Left renal cortex interstitium (tissue), 4 donors: Measurements from ENCODE around the gene F3. TPM values are rescaled to one million over a fixed set of nuclear protein-coding genes. Genes with fewer than 3 reads are reported as not detected.
"Not testable (repeated sequence)": the region's sequence is repeated elsewhere in the genome, so short reads cannot be mapped to it uniquely, and the experiment has no call there.

ENCODE experiments used
- DNase-seq, 4 donors: peaks; one replicate each; pipeline ENCODE4 v3.0.0-alpha.2; 2013; ENCODE audit warnings: low read depth in 4 of 4, low spot score in 2 of 4, missing footprints in 1 of 4
- polyA plus RNA-seq, 4 donors: library from polyadenylated mRNA; unstranded; fragments of 120-200 nt; gene quantifications; one replicate each; pipeline ENCODE4 v1.2.1, GENCODE V29; 2013; ENCODE audit not compliant: insufficient read length in 4 of 4

The F3 gene
- polyA plus RNA-seq, result 10 to 100 TPM; 39.9 to 58.7 (median 47.6) TPM

DNA sequence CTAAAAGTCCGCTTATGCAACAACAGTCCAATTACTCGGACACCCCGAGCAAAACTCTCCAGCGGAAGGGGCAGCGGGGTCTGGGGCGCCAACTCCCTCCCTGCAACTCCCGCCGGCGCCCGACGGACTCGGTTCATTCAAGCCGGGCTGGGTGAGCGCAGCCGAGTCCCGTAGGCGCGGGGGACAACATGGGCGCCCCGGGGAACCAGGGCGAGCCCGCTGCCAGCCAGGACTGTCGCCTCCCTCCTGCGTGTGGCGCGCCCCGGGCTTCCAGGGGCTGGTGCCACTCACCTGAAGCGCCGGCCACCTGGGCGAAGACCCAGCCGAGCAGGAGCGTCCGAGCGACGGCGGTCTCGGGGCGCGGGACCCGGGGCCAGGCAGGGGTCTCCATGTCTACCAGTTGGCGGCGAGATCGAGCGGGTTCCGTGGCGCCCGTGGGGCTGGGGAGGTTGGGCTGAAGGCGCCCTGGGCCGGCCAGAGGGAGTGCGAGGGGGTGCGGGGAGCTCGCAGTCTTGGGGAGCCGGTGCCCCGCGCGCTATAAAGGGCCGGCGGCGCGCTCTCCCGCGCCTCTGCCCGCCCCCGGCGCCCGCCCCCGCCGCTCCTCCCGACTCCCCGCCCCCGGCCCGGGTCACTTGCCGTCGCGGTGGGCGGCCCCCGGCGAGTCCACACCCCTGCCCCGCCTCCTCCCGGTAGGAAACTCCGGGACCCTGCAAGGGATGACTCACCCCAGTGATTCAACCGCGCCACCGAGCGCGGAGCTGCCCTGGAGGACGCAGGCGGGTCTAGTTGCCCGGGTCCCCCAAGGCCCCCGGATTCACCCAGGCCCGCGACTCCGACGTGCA lies at the start of gene F3:
Gene F3 (minus strand): TSS at position 514 of the 842 bp plus-strand sequence. CDS start 123 bp downstream, at position 391.
- DNase-seq, result peak in 2 of 4 donors; percentile 67 to 72

DNA sequence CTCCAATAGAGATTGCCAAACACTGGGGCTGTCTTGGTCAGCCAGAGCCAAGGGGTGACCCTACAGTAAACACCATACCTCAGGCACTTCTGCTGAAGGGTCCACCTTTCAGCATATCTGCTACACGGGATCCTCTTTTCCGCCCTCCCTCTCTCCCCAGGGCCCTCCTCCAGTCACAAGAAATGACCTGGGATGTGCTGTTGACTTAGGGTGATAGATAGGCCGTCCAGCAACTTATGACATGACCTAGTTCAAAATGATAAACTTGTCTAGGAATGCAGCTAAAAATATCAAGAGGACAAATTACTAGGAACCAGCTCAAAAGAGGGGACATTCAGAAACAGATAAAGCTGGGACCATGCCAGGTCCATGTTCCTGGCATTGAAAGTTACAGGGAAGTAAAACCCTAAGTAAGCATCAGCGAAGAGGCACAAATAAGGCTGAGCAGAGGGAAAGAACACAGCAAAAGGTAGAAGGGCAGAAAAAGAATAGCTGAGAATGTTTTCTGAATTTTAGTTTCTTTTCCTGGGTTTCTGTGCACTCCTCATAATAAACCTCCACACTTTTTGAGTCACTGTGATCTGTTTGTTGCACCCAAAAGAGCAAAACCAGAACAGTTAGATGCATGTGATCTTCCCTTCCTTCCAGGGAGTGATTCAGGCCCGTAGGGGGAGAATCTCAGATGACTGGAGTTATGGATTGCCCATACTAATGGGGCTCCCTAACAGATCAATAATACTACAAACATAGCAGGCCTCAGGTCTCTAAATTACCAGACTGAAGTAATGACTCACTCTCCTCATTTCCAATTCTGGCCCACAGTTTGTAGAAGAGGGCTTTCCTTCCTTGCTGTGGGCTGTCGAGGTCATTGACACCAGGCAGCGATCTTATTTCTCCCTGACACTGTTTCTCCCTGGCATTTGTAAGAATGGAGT lies 48.9 kb upstream of the F3 start:
- DNase-seq, result no peak

DNA sequence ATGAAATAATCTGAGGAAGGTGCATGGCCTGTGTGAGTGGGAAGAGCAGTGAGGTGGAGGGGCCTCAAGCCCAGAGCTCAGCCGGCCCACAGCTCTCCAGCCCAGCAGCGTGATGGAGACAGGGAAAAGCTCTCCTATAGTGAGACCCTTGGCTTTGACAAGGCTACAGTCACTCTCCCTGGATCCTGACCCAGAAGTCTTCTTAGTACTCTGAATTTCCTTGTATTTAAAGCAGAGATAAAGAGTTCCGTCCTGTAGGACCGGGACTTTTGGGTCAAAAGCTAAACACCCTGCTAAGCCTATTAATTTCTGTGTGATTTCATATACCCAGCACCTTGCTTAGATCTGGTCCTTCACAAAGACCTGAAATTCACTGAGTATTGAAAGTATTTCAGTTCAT lies 48.2 kb upstream of the F3 start:
- DNase-seq, result no peak

DNA sequence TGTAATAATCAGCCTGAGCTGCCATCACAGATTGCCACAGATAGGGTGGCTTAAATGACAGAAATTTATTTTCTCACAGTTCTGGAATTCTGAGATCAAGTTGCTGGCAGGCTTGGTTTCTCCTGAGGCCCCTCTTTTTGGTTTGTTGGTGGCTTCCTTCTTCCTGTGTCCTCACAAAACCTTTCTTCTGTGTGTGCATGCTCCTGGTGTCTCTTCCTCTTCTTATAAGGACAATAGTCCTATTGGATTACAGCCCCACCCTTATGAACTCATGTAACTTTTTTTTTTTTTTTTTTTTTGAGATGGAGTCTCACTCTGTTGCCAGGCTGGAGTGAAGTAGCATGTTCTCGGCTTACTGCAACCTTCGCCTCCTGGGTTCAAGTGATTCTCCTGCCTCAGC lies 41.0 kb upstream of the F3 start:
- DNase-seq, result no peak

DNA sequence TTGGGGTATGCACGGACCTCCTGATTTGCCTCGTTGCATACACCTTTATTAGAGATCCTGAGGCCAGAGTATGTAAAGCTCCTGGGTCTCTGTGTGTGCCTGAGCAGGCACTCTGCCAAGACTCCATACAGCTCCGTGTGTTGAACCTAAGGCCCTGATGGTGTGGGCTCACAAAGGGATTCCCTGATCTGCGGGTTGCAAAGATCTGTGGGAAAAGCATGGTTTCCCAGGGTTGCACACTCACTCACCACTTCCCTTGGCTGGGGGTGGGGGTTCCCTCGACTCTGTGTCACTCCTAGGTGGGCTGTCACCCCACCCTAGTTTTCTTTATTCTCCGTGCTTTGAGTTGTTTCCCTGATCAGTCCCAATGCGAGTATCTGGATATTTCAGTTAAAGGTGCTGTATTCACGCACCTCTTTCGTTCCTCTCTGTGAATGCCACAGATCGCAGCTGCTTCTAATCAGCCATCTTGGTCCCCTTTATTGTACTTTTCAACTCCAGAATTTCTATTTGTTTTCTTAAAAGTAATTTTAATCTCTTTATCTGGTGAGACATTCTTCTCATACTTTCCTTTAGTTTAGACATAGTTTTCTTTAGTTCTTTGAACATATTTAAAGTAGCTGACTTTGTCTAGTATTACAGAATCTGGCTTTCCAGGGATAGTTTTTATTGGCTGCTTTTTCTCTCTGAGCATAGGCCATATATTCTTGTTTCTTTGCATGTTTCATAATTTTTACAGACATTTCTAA lies 39.0 kb upstream of the F3 start:
- DNase-seq, result no peak

DNA sequence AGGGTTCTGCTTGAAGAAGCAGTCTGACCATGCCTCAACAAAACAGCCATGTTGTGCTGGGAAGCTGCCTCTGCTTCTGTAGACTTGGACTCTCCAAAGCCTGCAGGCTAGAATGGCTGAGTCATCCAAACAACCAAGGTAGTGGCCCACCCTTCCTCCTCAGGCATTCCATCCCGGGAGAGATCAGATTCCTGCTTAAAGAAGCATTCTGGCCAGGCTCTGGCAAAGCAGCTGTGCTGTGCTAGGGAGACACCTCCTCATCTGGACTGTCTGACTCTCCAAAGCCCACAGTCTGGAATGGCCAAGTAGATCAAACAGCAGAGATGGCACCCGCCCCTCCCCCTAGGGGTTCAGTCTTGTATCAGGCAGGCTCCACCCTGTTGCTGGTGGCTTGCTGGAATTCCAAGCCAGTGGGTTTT lies 38.3 kb upstream of the F3 start:
- DNase-seq, result no peak

DNA sequence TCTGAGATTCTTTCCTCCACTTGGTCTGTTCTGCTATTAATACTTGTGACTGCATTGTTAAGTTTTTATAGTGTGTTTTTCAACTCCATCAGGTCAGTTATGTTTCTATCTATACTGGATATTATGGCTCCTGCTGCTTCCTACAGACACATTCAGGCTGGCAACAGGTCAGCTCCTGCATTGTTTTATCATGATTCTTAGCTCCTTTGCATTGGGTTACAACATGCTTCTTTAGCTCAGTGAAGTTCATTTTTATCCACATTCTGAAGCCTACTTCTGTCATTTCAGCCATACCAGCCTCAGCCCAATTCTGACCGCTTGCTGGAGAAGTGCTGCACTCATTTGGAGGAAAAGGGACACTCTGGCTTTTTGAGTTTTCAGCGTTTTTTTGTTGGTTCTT lies 37.3 kb upstream of the F3 start:
- DNase-seq, result no peak

DNA sequence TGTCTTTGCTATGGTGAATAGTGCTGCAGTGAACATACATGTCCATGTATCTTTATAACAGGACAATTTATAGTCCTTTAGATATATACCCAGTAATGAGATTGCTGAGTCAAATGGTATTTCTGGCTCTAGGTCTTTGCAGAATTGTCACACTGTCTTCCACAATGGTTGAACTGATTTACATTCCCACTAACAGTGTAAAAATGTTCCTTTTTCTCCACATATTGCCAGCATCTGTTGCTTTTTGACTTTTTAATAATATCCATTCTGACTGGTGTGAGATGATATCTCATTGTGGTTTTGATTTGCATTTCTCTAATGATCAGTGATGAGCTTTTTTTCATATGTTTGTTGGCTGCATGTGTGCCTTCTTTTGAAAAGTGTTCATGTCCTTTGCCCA lies 32.4 kb upstream of the F3 start:
- DNase-seq, result not testable (repeated sequence)

DNA sequence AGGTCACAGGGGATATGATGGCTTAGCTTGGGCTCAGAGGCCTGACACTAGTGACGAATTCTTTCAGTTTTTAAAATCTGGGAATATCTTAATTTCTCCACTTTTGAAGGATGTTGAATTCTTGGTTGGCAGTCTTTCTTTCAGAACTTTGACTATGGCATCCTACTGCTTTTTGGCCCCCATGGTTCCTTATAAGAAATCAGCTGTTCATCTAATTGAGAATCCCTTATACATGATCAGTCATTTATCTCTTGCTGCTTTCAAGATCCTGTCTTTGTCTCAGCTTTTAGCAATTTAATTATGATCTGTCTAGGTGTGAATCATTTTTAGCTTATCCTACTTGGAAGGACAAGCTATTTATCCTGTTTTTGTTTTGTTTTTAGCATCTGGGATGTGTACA lies 31.2 kb upstream of the F3 start:
- DNase-seq, result no peak

DNA sequence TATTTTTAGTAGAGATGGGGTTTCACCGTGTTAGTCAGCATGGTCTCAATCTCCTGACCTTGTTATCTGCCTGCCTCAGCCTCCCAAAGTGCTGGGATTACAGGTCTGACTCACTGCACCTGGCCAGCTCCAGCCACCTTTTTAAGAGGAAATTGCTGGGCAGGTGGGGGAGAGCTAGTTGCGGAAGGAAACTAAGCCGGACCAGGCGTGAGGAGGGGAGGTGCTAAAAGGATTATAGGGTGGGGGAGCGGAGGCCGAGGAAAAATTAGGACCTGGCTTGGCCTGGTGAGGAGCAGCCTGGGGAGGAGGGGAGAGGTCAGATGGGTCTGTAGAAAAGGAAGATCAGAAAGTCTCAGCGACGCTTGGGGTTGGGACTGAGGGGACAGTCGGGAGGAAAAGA lies 29.4 kb upstream of the F3 start:
- DNase-seq, result not testable (repeated sequence)

DNA sequence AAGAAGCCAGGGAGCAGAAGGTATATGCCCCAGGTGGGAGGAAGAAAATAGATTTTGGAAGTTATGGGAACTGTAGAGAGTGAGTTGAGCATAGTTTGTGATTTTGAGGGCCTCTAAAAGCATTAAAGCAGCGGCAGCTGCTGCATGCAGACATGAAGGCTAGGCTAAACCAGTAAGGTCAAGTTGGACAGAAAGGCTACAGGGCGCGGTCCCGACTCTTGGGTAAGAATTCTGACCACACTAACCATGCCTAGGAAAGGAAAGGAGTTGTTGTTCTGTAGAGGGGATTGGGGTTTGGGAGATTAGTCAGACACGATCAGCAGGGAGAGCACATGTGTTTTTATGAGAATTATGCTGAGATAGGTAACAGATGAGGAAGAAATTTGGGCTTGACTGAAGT lies 27.2 kb upstream of the F3 start:
- not testable (repeated sequence) for DNase-seq

DNA sequence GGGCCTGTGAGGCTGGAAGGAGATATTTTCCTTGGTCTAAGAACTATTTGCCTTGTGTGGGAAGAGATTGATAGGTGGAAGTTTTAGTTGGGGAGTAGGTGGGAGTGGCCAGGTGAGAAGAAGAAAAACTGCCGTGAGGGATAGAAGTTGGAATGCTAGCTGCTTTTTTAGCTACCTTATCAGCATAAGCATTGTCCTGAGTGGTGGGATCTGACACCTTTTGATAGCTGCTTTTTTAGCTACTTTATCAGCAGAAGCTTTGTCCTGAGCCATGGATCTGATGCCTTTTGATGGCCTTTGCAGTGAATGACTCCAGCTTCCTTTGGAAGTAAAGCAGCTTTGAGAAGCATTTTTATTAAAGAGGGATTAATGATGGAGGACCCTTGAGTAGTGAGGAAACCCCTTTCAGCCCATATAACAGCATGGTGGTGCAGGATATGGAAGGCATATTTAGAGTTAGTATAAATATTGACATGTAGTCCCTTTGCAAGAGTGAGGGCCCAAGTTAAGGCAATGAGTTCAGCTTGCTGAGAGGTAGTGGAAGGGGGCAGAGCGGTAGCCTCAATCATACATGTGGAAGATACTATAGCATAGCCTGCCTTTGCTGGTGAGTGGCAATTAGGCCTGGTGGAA lies 26.5 kb upstream of the F3 start:
- DNase-seq, result not testable (repeated sequence)

DNA sequence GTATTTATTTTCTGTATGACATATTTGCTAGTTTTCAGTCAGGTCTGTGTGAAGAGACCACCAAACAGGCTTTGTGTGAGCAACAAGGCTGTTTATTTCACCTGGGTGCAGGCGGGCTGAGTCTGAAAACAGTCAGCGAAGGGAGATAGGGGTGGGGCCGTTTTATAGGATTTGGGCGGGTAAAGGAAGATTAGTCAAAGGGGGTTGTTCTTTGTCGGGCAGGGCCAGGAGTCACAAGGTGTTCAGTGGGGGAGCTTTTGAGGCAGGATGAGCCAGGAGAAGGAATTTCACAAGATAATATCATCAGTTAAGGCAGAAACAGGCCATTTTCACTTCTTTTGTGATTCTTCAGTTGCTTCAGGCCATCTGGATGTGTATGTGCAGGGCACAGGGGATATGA lies 24.9 kb upstream of the F3 start:
- DNase-seq, result not testable (repeated sequence)

DNA sequence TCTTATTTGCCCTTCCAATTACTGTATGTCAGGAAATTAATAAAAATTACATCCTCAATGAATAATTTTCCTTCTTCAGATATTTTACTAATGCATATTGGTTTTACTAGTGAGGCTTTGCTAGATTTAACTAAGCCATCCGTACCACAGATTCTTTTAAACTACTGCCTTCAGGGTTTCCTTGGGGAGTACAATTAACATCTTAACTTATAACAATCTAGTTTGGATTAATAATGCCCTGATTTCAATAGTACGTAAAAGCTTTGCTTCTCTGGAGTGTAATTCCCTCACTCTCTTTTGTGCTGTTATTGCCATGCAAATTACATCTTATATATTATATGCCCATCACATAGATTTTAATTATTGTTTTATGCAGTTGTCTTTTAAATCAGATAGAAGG lies 24.3 kb upstream of the F3 start:
- DNase-seq, result no peak

DNA sequence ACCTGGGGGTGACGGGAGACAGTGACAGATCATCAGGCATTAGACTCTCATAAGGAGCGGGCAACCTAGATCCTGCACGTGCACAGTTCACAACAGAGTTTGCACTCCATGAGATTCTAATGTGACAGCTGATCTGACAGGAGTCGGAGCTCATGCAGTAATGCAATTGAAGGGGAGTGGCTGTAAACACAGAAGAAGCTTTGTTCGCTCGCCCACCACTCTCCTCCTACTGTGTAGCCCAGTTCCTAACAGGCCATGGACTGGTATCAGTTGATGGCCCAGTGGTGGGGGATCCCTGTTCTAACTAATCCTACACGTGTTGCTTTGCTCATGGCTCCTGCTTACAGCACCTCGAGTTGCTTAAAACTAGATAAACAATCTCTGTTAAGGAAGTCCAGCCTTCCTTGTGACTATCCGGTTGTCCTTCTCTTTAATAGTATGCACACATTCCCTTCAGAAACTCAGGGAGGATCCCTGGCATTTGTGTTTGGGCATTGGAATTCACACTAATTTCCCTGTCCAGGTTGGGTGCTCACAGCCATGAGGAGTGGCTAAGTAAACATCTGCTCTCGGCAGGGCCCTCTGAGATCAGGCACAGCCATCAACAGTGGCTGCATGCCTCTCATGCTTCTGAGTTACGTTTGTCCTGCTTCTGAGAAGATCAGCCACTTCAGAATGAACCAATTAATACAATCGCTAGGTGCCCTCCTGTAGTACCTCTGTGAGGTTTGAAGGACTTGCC lies 21.1 kb upstream of the F3 start:
- DNase-seq, result no peak

DNA sequence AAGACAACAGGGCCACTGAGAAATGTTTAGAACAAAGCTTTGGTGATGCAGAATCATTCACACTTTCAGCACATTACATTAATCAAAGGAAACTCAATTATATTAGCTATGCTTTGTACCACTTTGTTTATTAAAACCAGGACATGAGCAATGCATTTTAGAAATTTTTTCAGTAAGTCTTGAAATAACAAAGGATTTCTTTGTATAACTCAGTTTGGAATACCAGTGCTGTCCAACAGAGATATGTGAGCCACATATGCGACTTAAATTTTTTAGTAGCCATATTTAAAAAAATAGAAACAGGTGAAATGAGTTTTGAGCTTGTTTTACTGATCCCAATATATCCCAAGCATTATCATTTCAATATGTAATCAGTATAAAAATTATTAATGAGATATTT lies 18.8 kb upstream of the F3 start:
- DNase-seq, result no peak

DNA sequence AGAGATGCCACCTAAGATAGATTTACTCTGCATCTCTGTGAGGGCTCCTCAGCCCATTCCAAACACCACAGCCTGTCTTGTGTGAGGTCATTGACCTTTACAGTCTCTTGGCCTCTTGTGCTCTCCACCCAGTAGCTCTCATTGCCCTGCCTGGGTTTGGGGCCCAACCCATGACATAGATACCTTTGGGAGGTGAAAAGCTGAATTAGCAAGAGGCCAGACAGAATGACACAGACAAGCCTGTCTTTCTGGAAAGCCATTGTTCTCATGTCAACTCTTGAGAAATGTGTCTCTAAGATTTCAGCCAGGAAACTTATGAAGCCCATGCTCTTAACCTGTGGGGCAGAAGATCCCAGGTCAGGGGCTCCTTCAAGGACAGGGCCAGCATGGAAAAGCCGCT lies 18.4 kb upstream of the F3 start:
- DNase-seq, result no peak

DNA sequence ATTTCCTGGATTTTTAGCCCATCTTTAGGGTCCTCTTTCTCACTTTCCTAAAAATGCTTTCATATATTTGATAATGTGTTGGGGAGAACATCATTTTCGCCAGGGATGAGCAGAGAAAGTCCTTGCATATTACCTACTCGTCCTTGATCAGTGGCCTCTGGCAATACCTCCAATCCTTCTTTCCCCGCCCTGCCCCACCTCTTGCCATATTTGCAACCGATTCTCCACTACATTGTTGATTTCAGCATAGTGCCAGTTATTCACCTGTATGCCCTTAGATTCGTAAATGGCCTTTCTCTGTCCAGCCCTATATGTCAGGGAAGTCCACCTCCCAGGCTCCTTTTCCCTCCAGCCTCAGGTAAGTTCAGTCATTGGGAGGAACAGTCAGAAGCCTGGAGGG lies 13.5 kb upstream of the F3 start:
- DNase-seq, result no peak

DNA sequence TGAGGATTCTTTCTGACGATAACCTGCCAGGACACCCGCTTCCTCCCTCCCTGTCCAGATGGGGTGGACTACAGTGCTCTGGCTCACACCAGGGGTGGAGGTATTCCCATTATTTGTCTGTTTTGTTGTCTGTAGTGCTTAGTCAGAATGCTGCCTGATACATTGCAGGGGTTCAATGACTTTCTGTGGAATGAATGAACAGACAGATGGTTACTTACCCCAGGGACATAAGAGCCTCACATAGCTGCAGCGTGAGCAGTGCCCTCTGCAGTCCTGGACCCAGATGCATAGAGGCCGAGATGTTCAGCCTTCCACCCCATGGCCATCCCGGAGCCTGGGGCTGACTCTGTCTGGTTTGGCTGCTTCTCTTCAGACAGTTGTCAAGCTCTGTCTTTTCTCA lies 13.0 kb upstream of the F3 start:
- DNase-seq, result no peak

DNA sequence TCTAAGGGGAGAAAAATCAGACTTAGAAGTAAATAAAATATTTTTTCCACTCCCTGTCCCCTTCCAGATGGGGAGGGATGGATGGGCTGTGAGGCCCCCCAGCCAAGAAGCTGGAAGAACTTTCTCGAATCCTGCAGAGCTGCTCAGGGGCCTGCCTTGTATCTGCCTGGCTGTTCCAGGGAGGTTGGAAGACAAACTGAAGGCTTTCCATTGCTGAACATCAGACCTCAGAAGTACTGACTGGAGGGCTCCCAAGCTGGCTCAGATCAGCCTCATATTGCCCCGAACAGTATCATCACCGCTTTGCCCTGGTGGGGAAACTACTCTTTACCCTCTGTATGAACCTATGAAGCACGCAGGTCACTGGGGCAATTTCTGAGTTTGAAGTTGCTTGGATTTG lies 12.4 kb upstream of the F3 start:
- DNase-seq, result no peak
